Measurements from ENCODE around the gene ZSWIM5.

DNA sequence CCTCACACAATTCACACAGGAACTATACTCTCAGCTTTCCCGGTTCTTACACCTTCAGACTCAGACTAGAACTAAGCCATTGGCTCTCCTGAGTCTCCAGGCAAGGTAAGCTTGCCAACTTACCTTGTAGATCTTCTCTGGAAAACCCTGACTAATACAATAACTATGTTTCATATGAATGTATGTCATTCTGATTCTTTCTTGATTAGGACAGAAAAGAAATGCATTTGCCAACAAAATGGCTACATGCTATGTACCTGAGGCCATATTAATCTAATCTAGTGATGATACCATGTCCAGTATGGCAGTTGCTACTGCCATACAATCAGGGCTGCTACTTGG, 9.8 kb upstream of the ZSWIM5 start:
- TF ChIP-seq, protein P1, sequence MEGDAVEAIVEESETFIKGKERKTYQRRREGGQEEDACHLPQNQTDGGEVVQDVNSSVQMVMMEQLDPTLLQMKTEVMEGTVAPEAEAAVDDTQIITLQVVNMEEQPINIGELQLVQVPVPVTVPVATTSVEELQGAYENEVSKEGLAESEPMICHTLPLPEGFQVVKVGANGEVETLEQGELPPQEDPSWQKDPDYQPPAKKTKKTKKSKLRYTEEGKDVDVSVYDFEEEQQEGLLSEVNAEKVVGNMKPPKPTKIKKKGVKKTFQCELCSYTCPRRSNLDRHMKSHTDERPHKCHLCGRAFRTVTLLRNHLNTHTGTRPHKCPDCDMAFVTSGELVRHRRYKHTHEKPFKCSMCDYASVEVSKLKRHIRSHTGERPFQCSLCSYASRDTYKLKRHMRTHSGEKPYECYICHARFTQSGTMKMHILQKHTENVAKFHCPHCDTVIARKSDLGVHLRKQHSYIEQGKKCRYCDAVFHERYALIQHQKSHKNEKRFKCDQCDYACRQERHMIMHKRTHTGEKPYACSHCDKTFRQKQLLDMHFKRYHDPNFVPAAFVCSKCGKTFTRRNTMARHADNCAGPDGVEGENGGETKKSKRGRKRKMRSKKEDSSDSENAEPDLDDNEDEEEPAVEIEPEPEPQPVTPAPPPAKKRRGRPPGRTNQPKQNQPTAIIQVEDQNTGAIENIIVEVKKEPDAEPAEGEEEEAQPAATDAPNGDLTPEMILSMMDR (IDR thresholded peaks at IDR 0.05; ENCODE audit: insufficient read depth, low read depth, low read length): no peak
- no peak for TF ChIP-seq EZH2 (IDR thresholded peaks at IDR 0.05; ENCODE audit: insufficient read depth, low read length)

Data from astrocyte (in vitro differentiated cells and primary cell).